Suprapubic skin (tissue), 4 donors: Measurements from ENCODE around the gene PIGS. TPM values are rescaled to one million over a fixed set of nuclear protein-coding genes. Genes with fewer than 3 reads are reported as not detected.
A peak's percentile ranks its signal among the peaks of the same experiment; 100 is the strongest.

ENCODE experiments used
- DNase-seq, 2 donors: peaks; one replicate each; pipeline ENCODE4 v3.0.0-alpha.2; 2019; ENCODE audit warnings: low spot score in 2 of 2
- H3K27ac ChIP-seq: fragments of 200-600 bp; sonication (generic); one replicate; pipeline ENCODE4 v1.5.1; 2019
- H3K27me3 ChIP-seq: fragments of 200-600 bp; sonication (generic); one replicate; pipeline ENCODE4 v1.5.1; 2019
- H3K36me3 ChIP-seq: fragments of 200-600 bp; sonication (generic); one replicate; pipeline ENCODE4 v1.5.1; 2019
- H3K4me1 ChIP-seq: fragments of 200-600 bp; sonication (generic); one replicate; pipeline ENCODE4 v1.5.1; 2019
- H3K4me3 ChIP-seq: fragments of 200-600 bp; sonication (generic); one replicate; pipeline ENCODE4 v1.5.1; 2019; ENCODE audit warnings: mild to moderate bottlenecking
- H3K9me3 ChIP-seq: fragments of 200-600 bp; sonication (generic); one replicate; pipeline ENCODE4 v1.5.1; 2019
- CTCF ChIP-seq, 2 donors: fragments of 200-600 bp in 1 of 2; fragments of 450-650 bp in 1 of 2; sonication (generic) in 1 of 2; IDR thresholded peaks; one replicate each; pipeline ENCODE4 v1.5.1; 2016 to 2019; ENCODE audit warnings: antibody characterized with exemption in 2 of 2, mild to moderate bottlenecking in 1 of 2, moderate library complexity in 1 of 2
- EP300 ChIP-seq: sonication (generic); formaldehyde crosslinking; IDR thresholded peaks from one replicate; pipeline ENCODE4 v1.6.1; 2017; ENCODE audit warnings: antibody characterized with exemption
- POLR2A ChIP-seq, 2 donors: fragments of 450-650 bp; IDR thresholded peaks; one replicate each; pipeline ENCODE4 v1.6.1; 2017; ENCODE audit warnings: antibody characterized with exemption in 2 of 2, mild to moderate bottlenecking in 2 of 2, moderate library complexity in 2 of 2
- POLR2AphosphoS5 ChIP-seq, 3 donors: sonication (generic); formaldehyde crosslinking; IDR thresholded peaks; one replicate each; pipeline ENCODE4 v1.6.1; 2017; ENCODE audit warnings: antibody characterized with exemption in 3 of 3
- WGBS: methylation state at CpG from one replicate; pipeline ENCODE4 v1.1.5; 2018; 5-methylcytosine and 5-hydroxymethylcytosine counted together
- total RNA-seq, 4 donors: library from RNA; depleted of rRNA; stranded (reverse); fragments of >200 nt; gene quantifications; one replicate each; pipeline ENCODE4 v1.1.0, GENCODE V29; 2016

Gene PIGS
- total RNA-seq, 4 donors from 2014 or later: 38.1 to 76.4 (median 59.2) TPM

GRCh38 chr17:28534740-28535375, 36.5 kb downstream of the PIGS start:
- H3K4me1 ChIP-seq: peaks cover 39% of the 10 kb centered on the region
- no peak overlapping the region for H3K27ac ChIP-seq
- H3K9me3 ChIP-seq: no peaks in the 10 kb centered on the region
- no peak for DNase-seq
- no peaks in the 10 kb centered on the region for H3K36me3 ChIP-seq
- no peak overlapping the region for H3K4me3 ChIP-seq
- H3K27me3 ChIP-seq: no peaks in the 10 kb centered on the region
- no peak for TF ChIP-seq POLR2A (IDR thresholded peaks at IDR 0.05)
- TF ChIP-seq EP300: no peak
- no peak for TF ChIP-seq CTCF (IDR thresholded peaks at IDR 0.05)
- no peak for TF ChIP-seq POLR2AphosphoS5 (IDR thresholded peaks at IDR 0.05)
- 91% methylated on average over 9 of the region's 11 CpGs for WGBS

GRCh38 chr17:28533091-28533807, 38.1 kb downstream of the PIGS start:
- no peaks in the 10 kb centered on the region for H3K27me3 ChIP-seq
- H3K27ac ChIP-seq: peak overlapping the region; percentile 58
- H3K9me3 ChIP-seq: no peaks in the 10 kb centered on the region
- TF ChIP-seq POLR2AphosphoS5 (IDR thresholded peaks at IDR 0.05) (no peak), EP300 (no peak), POLR2A (IDR thresholded peaks at IDR 0.05) (no peak), CTCF (IDR thresholded peaks at IDR 0.05) (no peak)
- no peak overlapping the region for H3K4me3 ChIP-seq
- DNase-seq: no peak
- WGBS: 41% methylated on average over 12 of the region's 16 CpGs
- peaks cover 44% of the 10 kb centered on the region for H3K4me1 ChIP-seq
- H3K36me3 ChIP-seq: no peaks in the 10 kb centered on the region

- H3K27ac ChIP-seq: peak overlapping the region; percentile 58
- no peak for TF ChIP-seq POLR2AphosphoS5 (IDR thresholded peaks at IDR 0.05)
- no peak for TF ChIP-seq CTCF (IDR thresholded peaks at IDR 0.05)
- TF ChIP-seq POLR2A (IDR thresholded peaks at IDR 0.05): no peak
- no peak for TF ChIP-seq EP300
- no peak overlapping the region for H3K4me3 ChIP-seq
- no peaks in the 10 kb centered on the region for H3K9me3 ChIP-seq
- WGBS: 61% methylated on average over 7 of the region's 7 CpGs
- no peaks in the 10 kb centered on the region for H3K27me3 ChIP-seq
- peaks cover 52% of the 10 kb centered on the region for H3K4me1 ChIP-seq
- DNase-seq: no peak
- no peaks in the 10 kb centered on the region for H3K36me3 ChIP-seq
These were observed 39.0 kb downstream of the PIGS start for GRCh38 chr17:28532050-28532960.

GRCh38 chr17:28530926-28531325, 40.4 kb downstream of the PIGS start:
- peaks cover 64% of the 10 kb centered on the region for H3K4me1 ChIP-seq
- no peak overlapping the region for H3K4me3 ChIP-seq
- no peaks in the 10 kb centered on the region for H3K27me3 ChIP-seq
- TF ChIP-seq CTCF (IDR thresholded peaks at IDR 0.05) (no peak), POLR2AphosphoS5 (IDR thresholded peaks at IDR 0.05) (no peak), EP300 (no peak), POLR2A (IDR thresholded peaks at IDR 0.05) (no peak)
- no peak overlapping the region for H3K27ac ChIP-seq
- no peaks in the 10 kb centered on the region for H3K9me3 ChIP-seq
- no peaks in the 10 kb centered on the region for H3K36me3 ChIP-seq
- 58% methylated on average over 7 of the region's 7 CpGs for WGBS
- DNase-seq: no peak
